Mucosa of descending colon (tissue), 3 donors: ENCODE data around the gene NEO1. TPM values are rescaled to one million over a fixed set of nuclear protein-coding genes. Genes with fewer than 3 reads are reported as not detected.

Source experiments
- ATAC-seq: fragments of 200-7000 bp; cut with Tn5 transposase; one replicate; pipeline ENCODE4 v1.9.1; 2020; ENCODE audit warnings: mild to moderate bottlenecking, moderate library complexity
- DNase-seq, 3 donors: peaks; one replicate each; pipeline ENCODE4 v3.0.0-alpha.2; 2020
- H3K36me3 ChIP-seq: fragments of 200-600 bp; one replicate; pipeline ENCODE4 v1.8.0; 2021; ENCODE audit warnings: low read depth, mild to moderate bottlenecking
- H3K4me1 ChIP-seq: fragments of 200-600 bp; one replicate; pipeline ENCODE4 v1.8.0; 2021; ENCODE audit warnings: low read depth, mild to moderate bottlenecking
- H3K4me3 ChIP-seq: fragments of 200-600 bp; one replicate; pipeline ENCODE4 v1.8.0; 2021; ENCODE audit warnings: mild to moderate bottlenecking
- H3K9me3 ChIP-seq: fragments of 200-600 bp; one replicate; pipeline ENCODE4 v1.8.0; 2021; ENCODE audit warnings: mild to moderate bottlenecking
- intact Hi-C, 2 donors: fragments of 100-400 bp; cut with DNase I in 1 of 2; cut with micrococcal nuclease in 1 of 2; formaldehyde crosslinking; loops; one replicate each; pipeline versions ENCODE4 v1.11.0 to v1.11.1; 2022; cut with DNase I, micrococcal nuclease
- total RNA-seq, 3 donors: library from RNA; stranded (reverse); fragmentation: NEBNext Ultra II Directional in 2 of 3; extraction: Animal tissue kit (Norgen Biotek cat#: 25700) in 2 of 3; gene quantifications; one replicate each; pipeline versions ENCODE4 v1.2.1 to v1.2.4, GENCODE V29; 2021 to 2023
- TF ChIP-seq, protein P1 (sequence below): fragments of 200-600 bp; IDR thresholded peaks from one replicate; pipeline ENCODE4 v1.8.0; 2022; ENCODE audit warnings: antibody characterized with exemption, mild to moderate bottlenecking
- donor health status: DM: no; HTN: no; CAD: no; lungs with moderate emphysema.
- donor health status: DM: no; HTN: no; CAD: no.
- donor health status: DM: no; HTN: yes; CAD: no.

The NEO1 gene
- total RNA-seq, 3 donors from 2014 or later = 106 to 188 (median 166) TPM

DNA sequence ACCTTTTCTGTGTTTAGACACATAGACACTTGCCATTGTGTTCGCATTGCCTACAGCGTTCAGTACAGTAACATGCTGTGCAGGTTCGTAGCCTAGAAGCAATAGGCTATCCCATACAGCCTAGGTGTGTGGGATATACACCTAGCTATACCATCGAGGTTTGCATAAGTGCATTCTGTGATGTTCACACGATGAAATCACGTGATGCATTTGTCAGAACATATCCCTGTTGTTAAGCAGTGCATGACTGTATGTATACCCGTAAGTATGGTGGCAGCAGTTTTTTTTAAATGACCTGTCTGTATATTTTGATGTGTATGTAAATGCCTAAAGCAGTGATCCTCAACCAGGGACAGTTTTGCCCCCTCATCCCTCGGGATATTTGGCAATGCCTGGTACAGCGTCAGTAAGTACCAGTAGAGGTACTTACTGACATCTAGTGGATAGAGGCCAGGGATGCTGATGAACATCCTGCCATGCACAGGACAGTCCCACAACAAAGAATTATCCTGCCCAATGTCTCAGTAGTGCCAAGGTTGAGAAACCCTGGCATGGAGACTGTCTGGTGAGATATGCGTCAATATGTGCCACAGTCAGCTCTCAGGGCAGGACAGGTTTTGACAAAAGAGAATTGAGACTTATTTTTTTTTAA lies 187.4 kb downstream of the NEO1 start:
- Histone ChIP-seq H3K36me3 (no peaks in the 10 kb centered on the region), H3K4me1 (no peaks in the 10 kb centered on the region), H3K9me3 (no peaks in the 10 kb centered on the region), H3K4me3 (no peak overlapping the region)
- ATAC-seq = peak; percentile 42
- DNase-seq = no peak
- TF ChIP-seq, protein P1, sequence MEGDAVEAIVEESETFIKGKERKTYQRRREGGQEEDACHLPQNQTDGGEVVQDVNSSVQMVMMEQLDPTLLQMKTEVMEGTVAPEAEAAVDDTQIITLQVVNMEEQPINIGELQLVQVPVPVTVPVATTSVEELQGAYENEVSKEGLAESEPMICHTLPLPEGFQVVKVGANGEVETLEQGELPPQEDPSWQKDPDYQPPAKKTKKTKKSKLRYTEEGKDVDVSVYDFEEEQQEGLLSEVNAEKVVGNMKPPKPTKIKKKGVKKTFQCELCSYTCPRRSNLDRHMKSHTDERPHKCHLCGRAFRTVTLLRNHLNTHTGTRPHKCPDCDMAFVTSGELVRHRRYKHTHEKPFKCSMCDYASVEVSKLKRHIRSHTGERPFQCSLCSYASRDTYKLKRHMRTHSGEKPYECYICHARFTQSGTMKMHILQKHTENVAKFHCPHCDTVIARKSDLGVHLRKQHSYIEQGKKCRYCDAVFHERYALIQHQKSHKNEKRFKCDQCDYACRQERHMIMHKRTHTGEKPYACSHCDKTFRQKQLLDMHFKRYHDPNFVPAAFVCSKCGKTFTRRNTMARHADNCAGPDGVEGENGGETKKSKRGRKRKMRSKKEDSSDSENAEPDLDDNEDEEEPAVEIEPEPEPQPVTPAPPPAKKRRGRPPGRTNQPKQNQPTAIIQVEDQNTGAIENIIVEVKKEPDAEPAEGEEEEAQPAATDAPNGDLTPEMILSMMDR = no peak
- intact Hi-C loops = no loop called here

DNA sequence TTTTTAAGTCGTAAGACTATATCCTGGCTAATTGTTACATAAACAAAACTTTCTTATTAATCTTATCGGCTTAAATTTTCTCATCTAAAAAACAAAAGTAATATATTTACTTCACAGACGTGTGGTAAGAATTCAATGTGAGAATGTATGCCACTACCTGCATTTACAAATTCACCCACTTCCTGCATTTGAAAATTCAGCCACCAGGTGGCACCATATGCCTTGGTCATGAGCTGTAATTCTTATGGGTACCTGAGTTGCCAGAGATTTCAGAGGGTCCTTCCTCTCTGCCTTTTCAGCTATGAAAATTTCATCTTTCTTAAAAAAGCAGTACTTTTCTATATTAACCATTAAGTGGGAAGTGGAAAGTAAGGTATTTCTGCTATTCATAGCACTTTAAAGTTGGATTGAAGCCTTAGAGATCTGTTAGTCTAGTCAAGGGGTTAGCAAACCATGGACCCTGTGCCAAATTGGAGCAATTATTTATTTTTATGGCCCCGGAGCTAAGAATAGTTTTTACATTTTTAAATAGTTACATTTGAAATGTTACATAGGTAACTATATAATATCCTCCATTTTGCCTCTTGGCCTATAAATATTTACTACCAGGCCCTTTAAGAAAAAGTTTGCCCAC lies 188.7 kb downstream of the NEO1 start:
- Histone ChIP-seq H3K9me3 (no peaks in the 10 kb centered on the region), H3K36me3 (no peaks in the 10 kb centered on the region), H3K4me1 (no peaks in the 10 kb centered on the region), H3K4me3 (no peak overlapping the region)
- TF ChIP-seq, protein P1 = peak; percentile 66
- peak; percentile 79 for ATAC-seq
- peak in 2 of 3 donors; percentile 43 to 91 for DNase-seq
- intact Hi-C loops = no loop called here

DNA sequence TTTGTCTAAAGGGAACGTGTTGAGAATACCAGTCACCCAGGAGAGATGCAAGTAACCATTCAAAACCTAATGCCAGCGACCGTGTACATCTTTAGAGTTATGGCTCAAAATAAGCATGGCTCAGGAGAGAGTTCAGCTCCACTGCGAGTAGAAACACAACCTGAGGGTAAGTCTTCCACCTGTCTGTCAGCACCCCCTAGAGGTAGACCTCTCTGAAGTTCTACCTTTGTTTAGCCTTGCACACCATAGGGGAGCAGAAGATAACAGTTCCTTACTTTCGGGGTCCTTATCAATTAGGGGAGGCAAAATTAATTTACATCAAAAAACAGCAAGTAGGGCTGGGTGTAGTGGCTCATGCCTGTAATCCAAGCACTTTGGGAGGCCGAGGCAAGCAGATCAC lies 192.1 kb downstream of the NEO1 start:
- ATAC-seq (peak; percentile 76), DNase-seq (peak in 1 of 3 donors; percentile 48)
- no peaks in the 10 kb centered on the region for H3K36me3 ChIP-seq
- intact Hi-C loops = no loop called here
- no peaks in the 10 kb centered on the region for H3K4me1 ChIP-seq
- H3K9me3 ChIP-seq = no peaks in the 10 kb centered on the region
- H3K4me3 ChIP-seq = no peak overlapping the region
- TF ChIP-seq, protein P1 = no peak

DNA sequence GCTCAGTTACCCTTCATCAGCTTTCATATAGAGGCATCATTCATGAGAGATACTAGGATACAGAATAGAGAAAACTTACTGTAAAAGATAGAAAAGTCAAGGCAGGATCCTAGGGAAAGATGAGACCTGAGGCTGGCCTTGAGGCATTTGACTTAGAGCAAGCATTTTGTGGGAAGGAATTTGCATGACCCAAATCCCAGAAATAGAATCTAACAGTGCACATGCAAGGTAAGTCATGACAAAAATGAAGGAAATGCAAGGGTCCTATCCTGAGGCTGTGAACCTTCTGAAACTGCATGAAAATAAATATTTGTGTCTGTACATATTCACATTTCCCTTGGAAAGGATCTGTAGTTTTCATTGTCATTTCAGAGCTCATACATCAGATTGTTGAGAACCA lies 194.2 kb downstream of the NEO1 start:
- DNase-seq = no peak
- TF ChIP-seq, protein P1 = no peak
- Histone ChIP-seq H3K4me3 (no peak overlapping the region), H3K4me1 (no peaks in the 10 kb centered on the region), H3K9me3 (no peaks in the 10 kb centered on the region), H3K36me3 (no peaks in the 10 kb centered on the region)
- no peak for ATAC-seq
- intact Hi-C loops = no loop called here

DNA sequence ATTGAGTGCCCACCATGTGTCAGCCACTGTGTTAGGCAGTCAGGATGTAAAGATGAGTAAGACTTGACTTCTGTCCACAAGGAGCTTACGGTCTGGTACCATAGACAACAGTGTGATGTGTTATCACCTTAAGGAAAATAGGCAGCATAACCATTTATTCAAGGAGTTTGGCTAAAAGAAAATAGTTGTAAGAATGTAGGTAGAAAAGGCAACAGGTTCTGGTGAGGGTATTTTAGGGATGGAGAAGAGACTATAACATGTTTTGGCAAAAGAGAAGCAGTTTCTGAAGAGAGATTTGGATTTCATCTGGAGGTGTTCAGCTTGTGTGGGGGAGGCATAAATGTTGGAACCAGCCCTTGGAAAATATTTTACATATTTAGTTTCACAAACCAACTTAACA lies 194.6 kb downstream of the NEO1 start:
- intact Hi-C loops = no loop called here
- ATAC-seq (no peak), DNase-seq (no peak)
- Histone ChIP-seq H3K9me3 (no peaks in the 10 kb centered on the region), H3K36me3 (no peaks in the 10 kb centered on the region), H3K4me1 (no peaks in the 10 kb centered on the region), H3K4me3 (no peak overlapping the region)
- TF ChIP-seq, protein P1 = no peak
